GM12872 (cell line): ENCODE data around the gene LRRC52.

Experiments used
- CTCF ChIP-seq: IDR thresholded peaks from 3 replicates; pipeline ENCODE4 v1.5.1; 2011; ENCODE audit warnings: low read depth, mild to moderate bottlenecking, low read length, moderate library complexity; ENCODE audit not compliant: insufficient read depth

Gene LRRC52

GRCh38 chr1:165543532-165544438 is at the start of gene LRRC52:
Gene LRRC52 (plus strand): TSS chr1:165544000. CDS start chr1:165544297, 297 bp downstream.
- no peak for TF ChIP-seq CTCF

GRCh38 chr1:165494949-165495857 is 48.6 kb upstream of the LRRC52 start:
- no peak for TF ChIP-seq CTCF

- no peak for TF ChIP-seq CTCF
These were observed 48.0 kb upstream of the LRRC52 start for GRCh38 chr1:165495858-165496205.

- no peak for TF ChIP-seq CTCF
These were observed 47.3 kb upstream of the LRRC52 start for GRCh38 chr1:165496501-165496900.

GRCh38 chr1:165497069-165498013 is 46.5 kb upstream of the LRRC52 start:
- TF ChIP-seq CTCF: no peak

GRCh38 chr1:165501330-165501969 is 42.4 kb upstream of the LRRC52 start:
- no peak for TF ChIP-seq CTCF
